H1 (cell line): Measurements from ENCODE around the gene ARG2.

Source experiments
- CHD2 ChIP-seq: IDR thresholded peaks from 2 replicates; pipeline ENCODE4 v1.6.1; 2012; ENCODE audit warnings: low read length, improper control_type of control experiment
- EP300 ChIP-seq, 2 experiments: IDR thresholded peaks; 1 replicate in 1 of 2; 2 replicates in 1 of 2; pipeline ENCODE4 v1.6.1; 2011 to 2012; ENCODE audit warnings: low read depth in 2 of 2, low read length in 2 of 2, mild to moderate bottlenecking in 2 of 2, borderline replicate concordance in 1 of 2, inconsistent platforms in 1 of 2, moderate library complexity in 1 of 2
- GABPA ChIP-seq: IDR thresholded peaks from 2 replicates; pipeline ENCODE4 v1.6.1; 2011; ENCODE audit warnings: mild to moderate bottlenecking, low read length, moderate library complexity, borderline replicate concordance; ENCODE audit not compliant: insufficient read depth
- HDAC2 ChIP-seq, 2 experiments: fragments of 300-600 bp in 1 of 2; sonication (generic) in 1 of 2; IDR thresholded peaks; 2 replicates each; pipeline ENCODE4 v1.6.1; 2011 to 2012; ENCODE audit warnings: low read depth in 2 of 2, low read length in 2 of 2, mild to moderate bottlenecking in 2 of 2, moderate library complexity in 2 of 2, borderline replicate concordance in 1 of 2, inconsistent platforms in 1 of 2
- KDM5A ChIP-seq: fragments of 200-600 bp; IDR thresholded peaks from 2 replicates; pipeline ENCODE4 v1.7.1; 2012; ENCODE audit warnings: mild to moderate bottlenecking, low read length, inconsistent platforms, mixed read lengths
- POLR2A ChIP-seq, 2 experiments: IDR thresholded peaks; 1 replicate in 1 of 2; 2 replicates in 1 of 2; pipeline ENCODE4 v1.6.1; 2011; ENCODE audit warnings: low read depth in 2 of 2, low read length in 2 of 2, mild to moderate bottlenecking in 2 of 2; ENCODE audit errors: control extremely low read depth in 1 of 2
- RNF2 ChIP-seq: fragments of 200-900, 300-1000 bp; sonication (generic); IDR thresholded peaks from 2 replicates; pipeline ENCODE4 v1.7.1; 2016; ENCODE audit warnings: borderline replicate concordance, low read depth, mild to moderate bottlenecking, antibody characterized with exemption, low read length; ENCODE audit not compliant: poor library complexity, severe bottlenecking; ENCODE audit errors: missing control alignments
- SP1 ChIP-seq: IDR thresholded peaks from 2 replicates; pipeline ENCODE4 v1.6.1; 2011; ENCODE audit warnings: low read depth, low read length
- SP4 ChIP-seq: IDR thresholded peaks from 2 replicates; pipeline ENCODE4 v1.6.1; 2012; ENCODE audit warnings: low read length, inconsistent platforms
- USF2 ChIP-seq: IDR thresholded peaks from 2 replicates; pipeline ENCODE4 v1.6.1; 2011; ENCODE audit warnings: low read length, improper control_type of control experiment
- YY1 ChIP-seq: IDR thresholded peaks from 2 replicates; pipeline ENCODE4 v1.6.1; 2011; ENCODE audit warnings: low read depth, mild to moderate bottlenecking, low read length
- TF ChIP-seq, protein P1 (sequence below), 3 experiments: IDR thresholded peaks; 1 replicate in 2 of 3; 2 replicates in 1 of 3; pipeline versions ENCODE4 v1.5.1 to v1.6.1; 2011; ENCODE audit warnings: low read length in 3 of 3, mild to moderate bottlenecking in 3 of 3, inconsistent platforms in 2 of 3, low read depth in 1 of 3, moderate library complexity in 1 of 3; ENCODE audit not compliant: insufficient read depth in 1 of 3; ENCODE audit errors: control extremely low read depth in 1 of 3

- TF ChIP-seq USF2 (no peak), POLR2A (IDR thresholded peaks at IDR 0.05; ENCODE audit: control extremely low read depth in 1 of 2, low read depth in 2 of 2, low read length in 2 of 2) (no peak), HDAC2 (IDR thresholded peaks at IDR 0.05; ENCODE audit: borderline replicate concordance in 1 of 2, low read depth in 2 of 2, low read length in 2 of 2) (no peak), EP300 (IDR thresholded peaks at IDR 0.05; ENCODE audit: borderline replicate concordance in 1 of 2, low read depth in 2 of 2, low read length in 2 of 2) (no peak), KDM5A (no peak), RNF2 (no peak), SP1 (no peak), YY1 (no peak), GABPA (no peak), CHD2 (no peak), SP4 (no peak)
- TF ChIP-seq, protein P1, sequence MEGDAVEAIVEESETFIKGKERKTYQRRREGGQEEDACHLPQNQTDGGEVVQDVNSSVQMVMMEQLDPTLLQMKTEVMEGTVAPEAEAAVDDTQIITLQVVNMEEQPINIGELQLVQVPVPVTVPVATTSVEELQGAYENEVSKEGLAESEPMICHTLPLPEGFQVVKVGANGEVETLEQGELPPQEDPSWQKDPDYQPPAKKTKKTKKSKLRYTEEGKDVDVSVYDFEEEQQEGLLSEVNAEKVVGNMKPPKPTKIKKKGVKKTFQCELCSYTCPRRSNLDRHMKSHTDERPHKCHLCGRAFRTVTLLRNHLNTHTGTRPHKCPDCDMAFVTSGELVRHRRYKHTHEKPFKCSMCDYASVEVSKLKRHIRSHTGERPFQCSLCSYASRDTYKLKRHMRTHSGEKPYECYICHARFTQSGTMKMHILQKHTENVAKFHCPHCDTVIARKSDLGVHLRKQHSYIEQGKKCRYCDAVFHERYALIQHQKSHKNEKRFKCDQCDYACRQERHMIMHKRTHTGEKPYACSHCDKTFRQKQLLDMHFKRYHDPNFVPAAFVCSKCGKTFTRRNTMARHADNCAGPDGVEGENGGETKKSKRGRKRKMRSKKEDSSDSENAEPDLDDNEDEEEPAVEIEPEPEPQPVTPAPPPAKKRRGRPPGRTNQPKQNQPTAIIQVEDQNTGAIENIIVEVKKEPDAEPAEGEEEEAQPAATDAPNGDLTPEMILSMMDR (IDR thresholded peaks at IDR 0.05; ENCODE audit: control extremely low read depth in 1 of 3, insufficient read depth in 1 of 3, low read depth in 1 of 3, low read length in 3 of 3) = no peak
These were observed 11.2 kb downstream of the ARG2 start for GRCh38 chr14:67630938-67631337.
